Endothelial cell of umbilical vein (primary cell): ENCODE data around the gene SRGAP3. TPM values are rescaled to one million over a fixed set of nuclear protein-coding genes. Genes with fewer than 3 reads are reported as not detected.

Experiments used
- BruUV-seq: library from RNA; stranded (reverse); fragments of 400-500 nt; replicated peaks from 2 replicates; lab custom pipeline; 2021; lab: Mats Ljungman, UMichigan
- CTCF ChIA-PET: fragments of 300-600, 350-600 bp; sonication (Branson Sonifier 250); formaldehyde crosslinking; loops from one replicate; lab custom pipeline; 2021; ENCODE audit warnings: antibody characterized with exemption, inconsistent platforms; lab: Charles Lee
- POLR2A ChIA-PET: fragments of 300-600, 350-600 bp; sonication (Branson Sonifier 250); formaldehyde crosslinking; loops from one replicate; lab custom pipeline; 2021; ENCODE audit warnings: antibody characterized with exemption, inconsistent platforms; lab: Charles Lee
- DNase-seq: peaks from one replicate; pipeline ENCODE4 v3.0.0-alpha.2; 2011; ENCODE audit warnings: low read depth, low spot score
- FAIRE-seq: peaks from 2 replicates; lab custom pipeline; 2011; peaks lifted over from hg19 to GRCh38; lab: Jason Lieb, UNC
- H2AFZ ChIP-seq: 2 replicates; pipeline ENCODE4 v1.6.0; 2012; ENCODE audit warnings: low read depth, low read length, control low read depth, inconsistent platforms
- H3K27ac ChIP-seq: 2 replicates; pipeline ENCODE4 v1.5.1; 2011; ENCODE audit warnings: low read depth, mild to moderate bottlenecking, control low read depth, low read length, moderate library complexity; ENCODE audit not compliant: insufficient read depth
- H3K27me3 ChIP-seq, 2 experiments: 2 replicates each; pipeline versions ENCODE4 v1.6.0 to v1.6.1; 2011; ENCODE audit warnings: low read length in 2 of 2, mixed read lengths in 1 of 2; ENCODE audit not compliant: control insufficient read depth in 2 of 2, insufficient read depth in 2 of 2
- H3K36me3 ChIP-seq, 2 experiments: 2 replicates in 1 of 2; 3 replicates in 1 of 2; pipeline ENCODE4 v1.5.1; 2011; ENCODE audit warnings: low read length in 2 of 2, mild to moderate bottlenecking in 1 of 2, moderate library complexity in 1 of 2; ENCODE audit not compliant: control insufficient read depth in 2 of 2, insufficient read depth in 2 of 2; ENCODE audit errors: extremely low read depth in 1 of 2
- H3K4me1 ChIP-seq: 3 replicates; pipeline ENCODE4 v1.5.1; 2011; ENCODE audit warnings: mild to moderate bottlenecking, low read length; ENCODE audit not compliant: control insufficient read depth, insufficient read depth; ENCODE audit errors: extremely low read depth
- H3K4me2 ChIP-seq: 2 replicates; pipeline ENCODE4 v1.6.1; 2011; ENCODE audit warnings: low read length, control low read depth, mixed read lengths; ENCODE audit not compliant: insufficient read depth
- H3K4me3 ChIP-seq, 3 experiments: fragments of 200-600 bp in 1 of 3; sonication (generic), shearing (Covaris generic) in 1 of 3; replicated peaks in 1 of 3; 2 replicates each; pipeline ENCODE4 v1.5.1; 2011 to 2016; ENCODE audit warnings: control low read depth in 3 of 3, low read length in 3 of 3, mild to moderate bottlenecking in 2 of 3, inconsistent platforms in 1 of 3, low read depth in 1 of 3, moderate library complexity in 1 of 3; ENCODE audit not compliant: insufficient read depth in 1 of 3
- H3K79me2 ChIP-seq: 2 replicates; pipeline ENCODE4 v1.6.0; 2012; ENCODE audit warnings: low read length, inconsistent platforms; ENCODE audit not compliant: control insufficient read depth, insufficient read depth
- H3K9ac ChIP-seq: replicated peaks from 2 replicates; pipeline ENCODE3; 2011; ENCODE audit warnings: low read length, control low read depth; ENCODE audit not compliant: insufficient read depth; ENCODE audit errors: extremely low read depth
- H3K9me1 ChIP-seq: replicated peaks from 3 replicates; pipeline ENCODE4 v1.6.0; 2011; ENCODE audit warnings: mild to moderate bottlenecking, low read length; ENCODE audit not compliant: control insufficient read depth, insufficient read depth; ENCODE audit errors: extremely low read depth
- H3K9me3 ChIP-seq: replicated peaks from 2 replicates; pipeline ENCODE4 v1.5.1; 2012; ENCODE audit warnings: low read length, inconsistent platforms; ENCODE audit not compliant: control insufficient read depth, insufficient read depth
- H4K20me1 ChIP-seq: replicated peaks from 2 replicates; pipeline ENCODE3; 2011; ENCODE audit warnings: mild to moderate bottlenecking, low read length; ENCODE audit not compliant: control insufficient read depth, insufficient read depth; ENCODE audit errors: extremely low read depth
- EZH2 ChIP-seq: IDR thresholded peaks from 2 replicates; pipeline ENCODE4 v1.6.1; 2012; ENCODE audit warnings: borderline replicate concordance, low read depth, mild to moderate bottlenecking, moderate library complexity, low read length, inconsistent platforms; ENCODE audit not compliant: severe bottlenecking
- FOS ChIP-seq: IDR thresholded peaks from 2 replicates; pipeline ENCODE4 v1.6.1; 2011; ENCODE audit warnings: mild to moderate bottlenecking, low read length, moderate library complexity, borderline replicate concordance; ENCODE audit not compliant: insufficient read depth
- GATA2 ChIP-seq: IDR thresholded peaks from 2 replicates; pipeline ENCODE4 v1.7.0; 2011; ENCODE audit warnings: low read depth, mild to moderate bottlenecking, moderate library complexity, mixed read lengths, low read length; ENCODE audit not compliant: insufficient read length, insufficient read depth
- JUN ChIP-seq: IDR thresholded peaks from 2 replicates; pipeline ENCODE4 v1.6.1; 2011; ENCODE audit warnings: borderline replicate concordance, low read depth; ENCODE audit not compliant: insufficient read length, insufficient read depth
- MYC ChIP-seq: IDR thresholded peaks from one replicate; pipeline ENCODE4 v1.6.1; 2011; ENCODE audit warnings: mild to moderate bottlenecking, low read depth, low read length
- POLR2A ChIP-seq: IDR thresholded peaks from 2 replicates; pipeline ENCODE4 v1.6.1; 2012; ENCODE audit warnings: low read depth, mild to moderate bottlenecking, control low read depth, low read length
- POLR2AphosphoS5 ChIP-seq: IDR thresholded peaks from 2 replicates; pipeline ENCODE4 v1.6.1; 2012; ENCODE audit warnings: low read depth, mild to moderate bottlenecking, control low read depth, low read length, moderate library complexity; ENCODE audit not compliant: insufficient read depth
- dilution Hi-C: fragments of 300-500 bp; cut with MboI; formaldehyde crosslinking; loops from one replicate; pipeline ENCODE4 v1.15.0; 2019; ENCODE audit warnings: low sequenced_read_pairs; ENCODE audit not compliant: extremely low pct_ligation_motif_present
- intact Hi-C: fragments of 100-400 bp; cut with micrococcal nuclease; formaldehyde crosslinking; loops from one replicate; pipeline ENCODE4 v1.10.0; 2022
- polyA plus RNA-seq, 4 experiments: library from polyadenylated mRNA; depleted of rRNA in 3 of 4; stranded (reverse) in 3 of 4; unstranded in 1 of 4; fragments of >200 nt; gene quantifications; 2 replicates each; pipeline versions ENCODE4 v1.2.1 to v1.2.3, GENCODE V29; 2011 to 2012; ENCODE audit warnings: missing spikeins in 1 of 4
- total RNA-seq: library from RNA; stranded (reverse); gene quantifications from 2 replicates; pipeline ENCODE4 v1.2.3, GENCODE V29; 2021
- TF ChIP-seq, protein P1 (sequence below): IDR thresholded peaks from 2 replicates; pipeline ENCODE4 v1.6.1; 2011; ENCODE audit not compliant: insufficient read depth, insufficient read length
- TF ChIP-seq, protein P2 (sequence below), 2 donors: IDR thresholded peaks; 1 replicate in 1 of 2; 2 replicates in 1 of 2; pipeline ENCODE4 v1.5.1; 2011; ENCODE audit warnings: low read length in 2 of 2, mild to moderate bottlenecking in 2 of 2, moderate library complexity in 2 of 2, control low read depth in 1 of 2, inconsistent platforms in 1 of 2, low read depth in 1 of 2; ENCODE audit not compliant: insufficient read depth in 1 of 2; ENCODE audit errors: extremely low read depth in 1 of 2

Gene SRGAP3
- total and polyA plus RNA-seq, 2 donors (not counting 3 experiments of a cell fraction or from before 2014, with no cell fraction given), result 0.06 TPM; not detected in 1

DNA sequence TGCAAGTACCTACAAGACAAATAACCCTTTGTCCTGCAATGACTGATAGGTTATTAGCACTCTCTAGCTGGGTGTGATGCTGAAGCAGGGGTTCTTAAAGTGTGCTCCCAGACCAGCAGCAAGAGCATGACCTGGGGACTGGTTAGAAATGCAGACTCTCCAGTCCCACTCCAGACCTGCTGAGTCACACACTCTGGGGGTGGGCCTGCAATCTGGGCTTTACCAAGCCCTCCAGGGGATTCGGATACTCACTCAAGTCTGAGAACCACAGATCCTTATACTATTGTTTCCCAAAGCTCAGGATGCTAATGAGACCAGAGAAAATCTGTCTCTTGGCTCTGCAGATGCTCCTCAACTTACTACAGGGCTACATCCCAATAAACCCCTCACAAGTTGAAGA lies 144.0 kb downstream of the SRGAP3 start:
- CTCF ChIA-PET, result no interaction called here
- Histone ChIP-seq H3K27me3 (no peaks in the 10 kb centered on the region), H3K27ac (no peak overlapping the region), H3K9me1 (no peaks in the 10 kb centered on the region), H3K9me3 (no peaks in the 10 kb centered on the region), H3K79me2 (no peaks in the 10 kb centered on the region), H3K4me3 (no peak overlapping the region), H4K20me1 (no peaks in the 10 kb centered on the region), H3K36me3 (no peaks in the 10 kb centered on the region), H3K4me1 (no peaks in the 10 kb centered on the region), H3K9ac (no peak overlapping the region), H2AFZ (no peak overlapping the region), H3K4me2 (no peak overlapping the region)
- intact Hi-C loops (no loop called here), dilution Hi-C loops (no loop called here)
- FAIRE-seq, result no peak
- TF ChIP-seq MYC (no peak), FOS (no peak), JUN (no peak), EZH2 (no peak), GATA2 (no peak), POLR2A (no peak), POLR2AphosphoS5 (no peak)
- TF ChIP-seq, protein P1, sequence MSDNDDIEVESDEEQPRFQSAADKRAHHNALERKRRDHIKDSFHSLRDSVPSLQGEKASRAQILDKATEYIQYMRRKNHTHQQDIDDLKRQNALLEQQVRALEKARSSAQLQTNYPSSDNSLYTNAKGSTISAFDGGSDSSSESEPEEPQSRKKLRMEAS, result no peak
- TF ChIP-seq, protein P2, sequence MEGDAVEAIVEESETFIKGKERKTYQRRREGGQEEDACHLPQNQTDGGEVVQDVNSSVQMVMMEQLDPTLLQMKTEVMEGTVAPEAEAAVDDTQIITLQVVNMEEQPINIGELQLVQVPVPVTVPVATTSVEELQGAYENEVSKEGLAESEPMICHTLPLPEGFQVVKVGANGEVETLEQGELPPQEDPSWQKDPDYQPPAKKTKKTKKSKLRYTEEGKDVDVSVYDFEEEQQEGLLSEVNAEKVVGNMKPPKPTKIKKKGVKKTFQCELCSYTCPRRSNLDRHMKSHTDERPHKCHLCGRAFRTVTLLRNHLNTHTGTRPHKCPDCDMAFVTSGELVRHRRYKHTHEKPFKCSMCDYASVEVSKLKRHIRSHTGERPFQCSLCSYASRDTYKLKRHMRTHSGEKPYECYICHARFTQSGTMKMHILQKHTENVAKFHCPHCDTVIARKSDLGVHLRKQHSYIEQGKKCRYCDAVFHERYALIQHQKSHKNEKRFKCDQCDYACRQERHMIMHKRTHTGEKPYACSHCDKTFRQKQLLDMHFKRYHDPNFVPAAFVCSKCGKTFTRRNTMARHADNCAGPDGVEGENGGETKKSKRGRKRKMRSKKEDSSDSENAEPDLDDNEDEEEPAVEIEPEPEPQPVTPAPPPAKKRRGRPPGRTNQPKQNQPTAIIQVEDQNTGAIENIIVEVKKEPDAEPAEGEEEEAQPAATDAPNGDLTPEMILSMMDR (IDR thresholded peaks at IDR 0.05; ENCODE audit: extremely low read depth in 1 of 2, insufficient read depth in 1 of 2, low read depth in 1 of 2, low read length in 2 of 2), result no peak
- DNase-seq, result no peak
- BruUV-seq, result no TSS peak
- POLR2A ChIA-PET, result no interaction called here
